Sigmoid colon (tissue), 4 donors: ENCODE measurements around the gene ING5.

Source experiments
- EP300 ChIP-seq, 4 donors: sonication (generic); formaldehyde crosslinking; IDR thresholded peaks; one replicate each; pipeline ENCODE4 v1.6.1; 2017; ENCODE audit warnings: antibody characterized with exemption in 4 of 4
- POLR2A ChIP-seq, 2 donors: fragments of 450-650 bp; IDR thresholded peaks; one replicate each; pipeline ENCODE4 v1.6.1; 2016; ENCODE audit warnings: antibody characterized with exemption in 2 of 2, mild to moderate bottlenecking in 2 of 2, moderate library complexity in 2 of 2
- POLR2AphosphoS5 ChIP-seq, 4 donors: sonication (generic); formaldehyde crosslinking; IDR thresholded peaks; one replicate each; pipeline ENCODE4 v1.6.1; 2017; ENCODE audit warnings: antibody characterized with exemption in 4 of 4
- TF ChIP-seq, protein P1 (sequence below), 4 experiments: fragments of 450-650 bp in 3 of 4; fragments of 200-600 bp in 1 of 4; IDR thresholded peaks; one replicate each; pipeline ENCODE4 v1.5.1; 2016 to 2019; ENCODE audit warnings: antibody characterized with exemption in 4 of 4, mild to moderate bottlenecking in 3 of 4, moderate library complexity in 2 of 4

- TF ChIP-seq, protein P1, sequence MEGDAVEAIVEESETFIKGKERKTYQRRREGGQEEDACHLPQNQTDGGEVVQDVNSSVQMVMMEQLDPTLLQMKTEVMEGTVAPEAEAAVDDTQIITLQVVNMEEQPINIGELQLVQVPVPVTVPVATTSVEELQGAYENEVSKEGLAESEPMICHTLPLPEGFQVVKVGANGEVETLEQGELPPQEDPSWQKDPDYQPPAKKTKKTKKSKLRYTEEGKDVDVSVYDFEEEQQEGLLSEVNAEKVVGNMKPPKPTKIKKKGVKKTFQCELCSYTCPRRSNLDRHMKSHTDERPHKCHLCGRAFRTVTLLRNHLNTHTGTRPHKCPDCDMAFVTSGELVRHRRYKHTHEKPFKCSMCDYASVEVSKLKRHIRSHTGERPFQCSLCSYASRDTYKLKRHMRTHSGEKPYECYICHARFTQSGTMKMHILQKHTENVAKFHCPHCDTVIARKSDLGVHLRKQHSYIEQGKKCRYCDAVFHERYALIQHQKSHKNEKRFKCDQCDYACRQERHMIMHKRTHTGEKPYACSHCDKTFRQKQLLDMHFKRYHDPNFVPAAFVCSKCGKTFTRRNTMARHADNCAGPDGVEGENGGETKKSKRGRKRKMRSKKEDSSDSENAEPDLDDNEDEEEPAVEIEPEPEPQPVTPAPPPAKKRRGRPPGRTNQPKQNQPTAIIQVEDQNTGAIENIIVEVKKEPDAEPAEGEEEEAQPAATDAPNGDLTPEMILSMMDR (IDR thresholded peaks at IDR 0.05) = peak in 3 of 4 experiments; percentile 62 to 75 (median 64)
- TF ChIP-seq POLR2AphosphoS5 (IDR thresholded peaks at IDR 0.05) (peak in 1 of 4 donors; percentile 24), POLR2A (IDR thresholded peaks at IDR 0.05) (no peak), EP300 (IDR thresholded peaks at IDR 0.05) (no peak)
Measured at GRCh38 chr2:241659150-241659739, 42.6 kb upstream of the ING5 start.
